ENCODE measurements around the gene MBTPS1.

GRCh38 chr16:84040823-84041820 lies 75.6 kb downstream of the MBTPS1 start:
- TF ChIP-seq CTCF (IDR thresholded peaks at IDR 0.05; ENCODE audit: low read depth, low read length, missing input control) = no peak
- no peak for TF ChIP-seq RXRA (IDR thresholded peaks at IDR 0.05)
- no peak for TF ChIP-seq NR2F2 (IDR thresholded peaks at IDR 0.05)
- TF ChIP-seq RAD21 (IDR thresholded peaks at IDR 0.05) = no peak
- TF ChIP-seq SP1 (IDR thresholded peaks at IDR 0.05) = no peak
- no peak for TF ChIP-seq MAX (IDR thresholded peaks at IDR 0.05)
- TF ChIP-seq FOXA1 (IDR thresholded peaks at IDR 0.05) = no peak
- no peak for TF ChIP-seq TAF1 (conservative IDR thresholded peaks at IDR 0.05)
- TF ChIP-seq YY1 (IDR thresholded peaks at IDR 0.05) = no peak
- no peak for TF ChIP-seq EGR1 (IDR thresholded peaks at IDR 0.05; ENCODE audit: low read depth in 2 of 2)
- TF ChIP-seq JUND (IDR thresholded peaks at IDR 0.05) = no peak
- no peak for TF ChIP-seq ATF3 (IDR thresholded peaks at IDR 0.05)
- no peak for TF ChIP-seq REST (IDR thresholded peaks at IDR 0.05)

Data from liver (tissue), 3 donors.